B cell (primary cell): Measurements from ENCODE around the gene CPED1.

ENCODE experiments used
- EZH2 ChIP-seq: IDR thresholded peaks from 2 replicates; pipeline ENCODE4 v1.6.1; 2012; ENCODE audit warnings: borderline replicate concordance, low read depth, mild to moderate bottlenecking, moderate library complexity, low read length; ENCODE audit not compliant: insufficient read depth, poor library complexity, severe bottlenecking
- TF ChIP-seq, protein P1 (sequence below): fragments of 200-600 bp; IDR thresholded peaks from one replicate; pipeline ENCODE4 v1.8.0; 2022; ENCODE audit warnings: antibody characterized with exemption, mild to moderate bottlenecking

- TF ChIP-seq, protein P1, sequence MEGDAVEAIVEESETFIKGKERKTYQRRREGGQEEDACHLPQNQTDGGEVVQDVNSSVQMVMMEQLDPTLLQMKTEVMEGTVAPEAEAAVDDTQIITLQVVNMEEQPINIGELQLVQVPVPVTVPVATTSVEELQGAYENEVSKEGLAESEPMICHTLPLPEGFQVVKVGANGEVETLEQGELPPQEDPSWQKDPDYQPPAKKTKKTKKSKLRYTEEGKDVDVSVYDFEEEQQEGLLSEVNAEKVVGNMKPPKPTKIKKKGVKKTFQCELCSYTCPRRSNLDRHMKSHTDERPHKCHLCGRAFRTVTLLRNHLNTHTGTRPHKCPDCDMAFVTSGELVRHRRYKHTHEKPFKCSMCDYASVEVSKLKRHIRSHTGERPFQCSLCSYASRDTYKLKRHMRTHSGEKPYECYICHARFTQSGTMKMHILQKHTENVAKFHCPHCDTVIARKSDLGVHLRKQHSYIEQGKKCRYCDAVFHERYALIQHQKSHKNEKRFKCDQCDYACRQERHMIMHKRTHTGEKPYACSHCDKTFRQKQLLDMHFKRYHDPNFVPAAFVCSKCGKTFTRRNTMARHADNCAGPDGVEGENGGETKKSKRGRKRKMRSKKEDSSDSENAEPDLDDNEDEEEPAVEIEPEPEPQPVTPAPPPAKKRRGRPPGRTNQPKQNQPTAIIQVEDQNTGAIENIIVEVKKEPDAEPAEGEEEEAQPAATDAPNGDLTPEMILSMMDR = no peak
- TF ChIP-seq EZH2 = no peak
Measured at GRCh38 chr7:120981888-120982615, 6.5 kb upstream of the CPED1 start.
